Measurements from ENCODE around the gene ARHGAP15.

The ARHGAP15 gene

GRCh38 chr2:143736904-143737303, 607.7 kb downstream of the ARHGAP15 start:
- no peak for DNase-seq

DNA sequence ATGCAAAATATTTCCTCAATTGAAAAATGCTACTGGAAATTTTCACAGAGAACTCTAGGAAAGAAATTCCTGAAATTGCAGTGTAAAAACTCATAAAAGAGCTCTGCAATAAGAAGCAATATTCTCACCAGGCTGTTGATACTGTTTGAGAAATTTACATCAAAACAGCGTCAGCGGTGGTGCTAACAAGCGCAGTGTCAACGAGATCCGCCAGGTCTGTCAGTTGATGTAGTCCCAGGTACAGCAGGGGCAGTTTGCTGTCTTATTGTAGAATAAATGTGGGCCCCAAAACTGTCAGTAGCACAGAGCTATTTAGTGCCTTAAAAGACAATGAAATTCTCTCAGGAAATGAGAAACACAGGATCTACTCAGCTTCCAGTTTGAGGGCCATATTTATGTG, 611.2 kb downstream of the ARHGAP15 start:
- no peak for DNase-seq

DNA sequence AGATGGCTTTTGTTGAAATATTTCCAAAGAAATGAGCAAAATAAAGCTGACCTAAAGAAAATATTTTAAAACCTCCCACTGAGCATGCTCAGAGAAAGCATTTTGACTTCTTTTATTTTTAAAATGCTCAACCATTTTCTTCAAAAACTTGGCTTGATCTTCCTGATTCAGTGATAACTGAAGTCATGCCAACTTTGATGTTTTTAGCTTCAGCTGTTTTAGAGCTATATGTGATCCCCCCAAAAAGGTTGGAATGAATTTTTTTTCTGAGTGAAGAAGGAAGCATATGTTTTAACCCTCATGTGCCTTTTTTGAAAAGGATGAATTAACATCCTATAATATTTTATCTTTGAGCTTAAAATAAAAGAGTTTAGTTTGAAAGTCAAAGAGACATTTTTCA, 612.0 kb downstream of the ARHGAP15 start:
- no peak for DNase-seq

DNA sequence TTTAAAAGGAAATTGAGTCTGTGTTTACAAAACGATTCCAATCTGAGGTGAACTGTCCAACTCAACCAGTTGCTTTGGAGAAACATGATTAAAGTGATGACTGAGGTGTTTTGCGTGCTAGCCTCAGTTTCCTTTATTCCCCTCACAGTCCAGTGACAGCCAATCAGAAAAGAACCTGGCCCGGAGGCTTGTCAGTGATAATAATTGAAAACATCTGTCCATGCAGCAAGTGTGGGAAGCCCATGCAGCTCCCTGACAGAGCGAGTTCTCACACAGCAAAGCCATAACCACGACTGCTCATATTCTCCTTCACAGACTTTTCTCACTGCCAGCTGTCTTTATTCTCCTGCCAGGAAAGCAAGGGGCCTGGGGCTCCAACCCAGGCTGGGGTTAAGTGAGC, 613.4 kb downstream of the ARHGAP15 start:
- no peak for DNase-seq

DNA sequence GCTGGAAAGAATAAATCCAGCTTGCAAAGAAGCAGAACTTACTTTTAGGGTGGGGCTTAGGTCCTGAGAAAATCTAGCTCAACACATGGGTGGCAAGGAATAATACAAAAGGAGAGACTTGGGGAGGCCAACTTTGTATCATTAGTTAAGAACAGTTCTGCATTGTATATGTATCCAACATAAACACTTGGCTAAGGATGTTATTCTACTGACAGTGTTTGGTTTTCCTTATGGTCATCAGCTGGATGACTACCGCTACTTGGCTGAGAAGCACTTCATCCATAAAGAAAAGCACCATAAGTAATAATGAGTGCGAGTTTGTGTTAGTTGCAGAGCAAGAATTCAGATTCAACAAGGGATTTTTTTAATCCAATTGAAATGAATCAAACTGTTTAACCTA, 614.9 kb downstream of the ARHGAP15 start:
- DNase-seq, result no peak

DNA sequence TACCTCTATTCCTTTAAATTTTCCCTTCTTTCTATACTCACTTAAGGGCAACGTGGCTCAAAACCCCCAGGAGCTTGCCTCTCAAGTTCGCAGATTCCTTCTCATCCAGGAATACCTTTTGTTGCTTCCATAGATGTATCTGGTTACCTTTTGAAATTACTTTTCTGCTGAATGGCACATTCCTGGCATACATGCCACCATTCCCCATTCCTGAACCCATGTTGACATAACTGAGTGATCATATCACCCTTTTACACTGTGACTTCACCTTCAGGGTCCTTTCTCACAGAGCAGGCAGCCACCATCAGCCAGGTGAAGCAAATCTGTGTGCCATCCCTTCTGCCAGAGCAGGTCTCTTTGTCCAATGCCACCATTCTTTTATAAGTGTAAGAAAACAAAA, 615.8 kb downstream of the ARHGAP15 start:
- no peak for DNase-seq

DNA sequence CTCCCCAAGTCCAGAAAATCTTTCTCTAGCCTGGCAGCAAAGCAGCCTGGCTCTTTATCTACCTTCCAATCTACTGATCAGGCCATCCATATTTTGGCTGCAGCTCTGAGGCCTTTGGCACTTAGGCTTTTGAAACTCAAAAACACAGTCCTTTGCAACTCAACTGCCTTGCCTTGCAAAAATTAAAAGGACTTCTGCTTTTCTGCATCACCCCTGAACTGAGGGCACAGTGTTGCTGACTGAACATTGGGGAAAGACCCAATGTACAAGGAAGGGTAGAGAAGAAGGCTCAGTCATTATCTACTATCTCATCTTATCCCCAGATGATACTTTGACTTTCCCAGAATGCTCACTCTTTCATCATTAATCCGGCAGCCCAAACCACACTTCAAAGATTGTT, 625.5 kb downstream of the ARHGAP15 start:
- DNase-seq, result no peak

GRCh38 chr2:143758629-143759330, 629.6 kb downstream of the ARHGAP15 start:
- no peak for DNase-seq

- DNase-seq, result no peak
These were observed 630.2 kb downstream of the ARHGAP15 start for GRCh38 chr2:143759455-143759854.

DNA sequence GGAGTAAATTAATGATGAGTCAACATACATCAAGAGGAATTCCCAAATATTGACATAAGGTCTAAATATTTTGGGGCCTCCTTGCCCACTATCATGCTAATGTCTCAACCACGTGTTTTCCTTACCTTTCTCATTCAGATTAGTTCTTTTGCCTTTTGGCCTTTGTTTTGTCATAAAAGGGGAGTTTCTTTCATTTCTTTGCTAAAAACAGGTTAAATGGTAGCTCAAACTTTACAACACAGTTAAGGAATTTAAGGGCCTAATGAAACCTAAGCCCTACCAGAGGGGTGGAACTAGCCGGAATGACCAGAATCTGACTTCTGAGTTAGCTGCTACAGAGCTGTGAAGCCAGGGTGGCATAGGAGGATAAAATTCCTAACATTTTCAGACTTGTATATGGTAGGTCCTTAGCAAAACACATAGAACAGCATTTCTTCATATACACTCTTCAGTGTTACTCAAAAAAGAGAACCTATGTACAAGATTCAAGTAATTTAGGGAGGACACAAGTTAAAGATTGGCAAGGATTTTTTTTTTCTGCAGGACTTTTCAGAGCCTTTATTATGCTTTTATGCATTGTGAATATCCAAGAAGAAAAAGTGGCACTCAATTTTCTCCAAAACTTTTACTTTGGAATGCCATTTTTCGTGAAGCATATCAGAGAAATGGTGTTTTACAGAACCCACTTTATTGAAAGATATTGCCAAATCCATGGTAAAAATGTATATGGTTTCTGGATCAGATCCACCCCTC, 633.1 kb downstream of the ARHGAP15 start:
- no peak for DNase-seq

- DNase-seq, result no peak
These were observed 635.0 kb downstream of the ARHGAP15 start for GRCh38 chr2:143764261-143764660.

DNA sequence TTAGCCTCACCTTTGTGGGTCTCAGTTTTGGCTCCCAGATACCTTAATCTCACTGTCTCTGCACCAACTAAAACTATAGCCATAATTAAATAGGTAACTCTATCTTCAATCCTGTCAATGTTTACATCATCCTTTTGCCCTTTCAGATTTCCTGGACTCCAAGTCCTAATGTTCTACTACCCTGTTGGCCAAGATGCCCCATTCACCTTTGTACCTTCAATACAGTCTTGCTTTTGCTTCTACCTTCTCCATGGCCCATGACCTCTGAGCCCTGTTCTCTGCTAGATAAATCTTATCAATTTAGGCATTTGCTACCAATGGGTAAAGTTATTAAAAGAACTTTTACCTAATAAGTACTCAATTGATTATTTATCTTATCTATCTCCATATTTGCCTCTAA, 635.5 kb downstream of the ARHGAP15 start:
- no peak for DNase-seq

GRCh38 chr2:143768991-143769390, 639.8 kb downstream of the ARHGAP15 start:
- no peak for DNase-seq

DNA sequence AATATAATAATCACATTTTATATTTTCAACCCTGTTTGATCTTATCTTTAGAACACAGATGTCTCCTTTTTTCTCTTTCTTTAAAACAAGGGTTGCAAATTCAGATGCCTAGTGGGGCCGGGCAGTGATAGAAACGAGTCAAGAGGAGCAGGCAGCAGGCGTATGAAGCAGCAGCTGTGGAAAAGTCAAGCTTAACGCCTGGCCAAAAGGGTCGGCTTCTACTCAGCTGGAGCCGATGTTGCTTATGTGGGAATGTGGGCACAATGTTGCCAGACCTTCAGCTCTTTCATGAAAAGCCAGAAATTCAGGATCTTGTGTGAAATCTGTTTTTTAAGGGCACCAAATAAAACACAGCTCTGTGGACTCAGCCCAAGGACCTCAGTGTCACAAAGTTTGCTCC, 642.7 kb downstream of the ARHGAP15 start:
- DNase-seq, result no peak

DNA sequence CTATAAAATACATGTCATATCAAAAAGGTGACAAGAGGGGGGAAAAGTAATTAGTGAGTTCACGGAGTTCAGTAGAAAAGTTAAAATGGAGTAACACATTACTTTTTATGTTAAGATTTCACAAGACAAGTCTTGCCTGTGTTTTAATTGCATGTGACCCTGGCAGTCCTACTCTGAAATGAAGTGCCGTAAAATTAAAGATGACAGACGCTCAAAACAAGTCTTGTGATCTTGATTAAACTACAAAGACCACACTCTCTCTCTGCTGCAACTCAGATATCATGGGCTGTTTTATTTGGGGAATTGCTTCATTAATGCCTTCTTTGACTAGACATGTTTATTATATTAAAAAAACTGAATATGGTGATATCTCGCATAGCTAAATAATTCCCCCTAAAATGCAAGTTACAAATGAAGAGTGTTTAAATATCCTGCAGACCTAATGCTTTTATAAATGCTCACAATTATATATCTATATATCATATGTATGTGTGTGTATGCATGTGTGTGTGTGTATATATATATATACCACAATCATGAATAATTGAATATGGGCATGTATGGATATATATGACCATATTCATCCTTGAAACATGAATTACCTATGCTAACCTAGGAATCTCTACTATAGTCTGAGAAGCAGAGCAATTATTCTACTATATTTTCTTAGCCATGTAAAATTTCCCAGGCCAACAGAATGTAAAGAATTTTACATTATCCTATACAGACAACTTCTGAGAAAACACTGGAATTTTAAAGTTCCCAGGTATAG, 647.5 kb downstream of the ARHGAP15 start:
- no peak for DNase-seq

DNA sequence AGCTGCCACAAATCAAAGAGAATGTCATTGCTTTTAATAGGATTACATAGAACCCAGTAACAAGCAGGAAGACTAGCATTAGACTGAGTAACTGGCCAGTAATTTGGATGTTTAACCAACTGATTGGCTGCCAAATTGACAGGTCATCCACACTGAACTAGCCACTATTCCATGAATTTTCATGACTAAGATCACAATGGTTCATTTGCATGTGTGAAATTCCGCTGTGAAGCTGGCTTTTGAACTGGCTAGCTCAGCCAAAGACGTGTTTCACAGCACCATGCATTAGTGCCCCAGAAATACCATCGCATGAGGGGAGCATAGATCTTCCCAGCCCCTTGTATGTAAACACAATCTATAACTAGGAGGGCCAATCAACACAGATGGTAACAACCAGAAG, 649.8 kb downstream of the ARHGAP15 start:
- no peak for DNase-seq

- no peak for DNase-seq
These were observed 657.0 kb downstream of the ARHGAP15 start for GRCh38 chr2:143786026-143786765.

- no peak for DNase-seq
These were observed 658.5 kb downstream of the ARHGAP15 start for GRCh38 chr2:143787674-143788073.

DNA sequence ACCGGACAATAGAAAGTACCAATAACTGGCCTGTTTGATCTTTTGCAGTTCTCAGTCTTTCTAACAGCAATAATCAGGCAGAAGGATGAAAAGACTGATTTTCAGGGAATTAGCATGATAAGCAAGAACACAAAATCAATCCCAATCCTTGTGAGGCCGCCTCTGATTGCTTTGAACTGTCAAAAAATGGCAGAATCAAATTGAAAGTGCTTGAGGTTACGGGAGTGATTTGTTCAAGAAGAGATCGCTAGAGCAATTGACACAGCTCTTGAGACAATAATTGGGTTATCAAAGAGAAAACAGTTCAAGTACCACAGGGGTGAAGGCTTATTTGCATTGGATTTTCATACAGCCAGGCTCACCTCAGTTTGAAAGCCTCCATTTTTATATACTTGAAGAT, 663.4 kb downstream of the ARHGAP15 start:
- DNase-seq, result no peak

GRCh38 chr2:143793381-143793780, 664.2 kb downstream of the ARHGAP15 start:
- DNase-seq, result no peak

- DNase-seq, result no peak
These were observed 666.8 kb downstream of the ARHGAP15 start for GRCh38 chr2:143796051-143796450.

GRCh38 chr2:143801561-143801960, 672.3 kb downstream of the ARHGAP15 start:
- DNase-seq, result no peak

DNA sequence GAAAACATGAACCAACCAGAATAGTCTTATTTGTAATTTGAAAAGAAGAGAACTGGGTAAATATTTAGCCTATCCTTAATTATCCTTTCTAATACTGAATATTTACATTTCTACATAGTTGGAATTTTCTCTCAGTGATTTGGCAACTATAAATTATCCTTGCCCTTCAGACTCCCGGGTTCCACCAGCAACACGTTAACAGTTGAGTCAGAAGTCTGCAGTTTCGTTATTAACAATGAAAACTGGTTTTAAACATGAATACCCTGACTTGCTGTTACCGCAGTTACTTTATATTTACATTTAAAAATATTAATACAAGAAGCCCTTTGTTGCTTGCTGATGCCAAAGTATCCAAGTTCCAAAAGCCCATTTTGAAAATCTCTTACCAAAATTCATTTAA, 673.0 kb downstream of the ARHGAP15 start:
- DNase-seq, result no peak
